Common myeloid progenitor, CD34-positive (primary cell): ENCODE measurements around the gene RNF135.
"Not testable (repeated sequence)": the region's sequence is repeated elsewhere in the genome, so short reads cannot be mapped to it uniquely, and the experiment has no call there.

Source experiments
- CTCF ChIA-PET: fragments of 350-600 bp; sonication (Branson Sonifier 250); formaldehyde crosslinking; loops from one replicate; lab custom pipeline; 2021; ENCODE audit warnings: antibody characterized with exemption; lab: Charles Lee
- POLR2A ChIA-PET: fragments of 350-600 bp; sonication (Branson Sonifier 250); formaldehyde crosslinking; loops from one replicate; lab custom pipeline; 2021; ENCODE audit warnings: antibody characterized with exemption; lab: Charles Lee
- DNase-seq, 3 donors: peaks; one replicate each; pipeline versions ENCODE4 v3.0.0 to v3.0.0-alpha.2; 2013
- H3K27ac ChIP-seq, 2 experiments: 1 replicate in 1 of 2; 2 replicates in 1 of 2; pipeline ENCODE4 v1.7.0; 2013; ENCODE audit warnings: inconsistent platforms in 2 of 2, low read length in 2 of 2, mild to moderate bottlenecking in 2 of 2, low read depth in 1 of 2, moderate library complexity in 1 of 2; ENCODE audit not compliant: severe bottlenecking in 2 of 2, insufficient read depth in 1 of 2, poor library complexity in 1 of 2
- H3K27me3 ChIP-seq, 5 experiments: replicated peaks in 2 of 5; 1 replicate in 3 of 5; 2 replicates in 2 of 5; pipeline versions ENCODE4 v1.6.1 to v1.7.0; 2013; ENCODE audit warnings: low read length in 4 of 5, mild to moderate bottlenecking in 2 of 5, moderate library complexity in 2 of 5, inconsistent platforms in 1 of 5; ENCODE audit not compliant: insufficient read depth in 5 of 5, control insufficient read depth in 4 of 5
- H3K36me3 ChIP-seq, 4 experiments: 1 replicate in 2 of 4; 2 replicates in 2 of 4; pipeline versions ENCODE4 v1.6.1 to v1.7.0; 2013; ENCODE audit warnings: low read length in 3 of 4, control low read depth in 1 of 4, mild to moderate bottlenecking in 1 of 4; ENCODE audit not compliant: control insufficient read depth in 4 of 4, insufficient read depth in 4 of 4
- H3K4me1 ChIP-seq, 4 experiments: 1 replicate in 3 of 4; 2 replicates in 1 of 4; pipeline versions ENCODE4 v1.6.1 to v1.7.1; 2013; ENCODE audit warnings: low read length in 3 of 4, mild to moderate bottlenecking in 3 of 4, control low read depth in 1 of 4, inconsistent platforms in 1 of 4, moderate library complexity in 1 of 4; ENCODE audit not compliant: control insufficient read depth in 4 of 4, insufficient read depth in 4 of 4; ENCODE audit errors: control extremely low read depth in 1 of 4
- H3K4me3 ChIP-seq, 7 experiments: 1 replicate in 4 of 7; 2 replicates in 3 of 7; pipeline versions ENCODE4 v1.5.1 to v1.7.0; 2013; ENCODE audit warnings: mild to moderate bottlenecking in 7 of 7, low read length in 6 of 7, moderate library complexity in 6 of 7, inconsistent platforms in 2 of 7, low read depth in 2 of 7, control low read depth in 1 of 7; ENCODE audit not compliant: insufficient read depth in 4 of 7, control insufficient read depth in 1 of 7; ENCODE audit errors: extremely low read depth in 1 of 7
- H3K9me3 ChIP-seq, 5 experiments: 1 replicate in 4 of 5; 2 replicates in 1 of 5; pipeline versions ENCODE4 v1.6.1 to v1.7.1; 2013; ENCODE audit warnings: low read length in 4 of 5, mild to moderate bottlenecking in 2 of 5, inconsistent platforms in 1 of 5, low read depth in 1 of 5, moderate library complexity in 1 of 5; ENCODE audit not compliant: control insufficient read depth in 4 of 5, insufficient read depth in 2 of 5; ENCODE audit errors: control extremely low read depth in 1 of 5
- WGBS: methylation state at CpG from one replicate; pipeline ENCODE4 v1.1.5; 2013; ENCODE audit not compliant: insufficient coverage; 5-methylcytosine and 5-hydroxymethylcytosine counted together

The RNF135 gene

DNA sequence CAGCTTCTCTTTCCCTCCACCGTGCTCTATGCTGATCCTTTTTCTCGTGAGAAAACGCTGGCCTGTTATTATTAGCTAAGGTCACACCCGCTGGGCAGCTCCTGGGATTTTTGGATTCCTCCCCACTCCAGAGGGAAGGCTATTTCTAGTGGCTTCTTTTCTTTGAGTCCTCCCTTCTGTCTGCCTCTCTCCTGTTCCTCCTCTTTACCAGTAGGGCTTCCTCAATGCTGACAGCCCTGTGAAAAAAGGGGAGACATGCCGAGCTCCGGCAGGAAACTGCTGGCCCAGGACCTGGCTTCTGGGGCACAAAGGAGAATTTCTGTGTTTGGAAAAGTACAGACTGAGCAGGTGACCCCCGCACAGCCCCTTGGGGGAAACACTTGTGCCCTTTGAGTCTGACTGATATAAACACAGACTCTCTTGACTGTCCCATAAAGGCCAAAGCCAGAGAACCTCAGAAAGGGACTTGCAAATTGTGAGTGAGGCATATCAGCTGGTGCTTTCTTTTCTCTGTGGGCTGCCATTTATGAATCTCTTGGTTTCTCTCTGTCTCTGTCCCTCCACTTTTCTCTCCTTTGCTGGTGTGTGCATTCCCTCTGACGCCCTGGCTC is 14.0 kb upstream of the RNF135 start:
- ChIA-PET POLR2A (no interaction called here), CTCF (interaction anchor here (0.7 to 1.4 kb wide), 3 partner anchors 9 to 34 kb away, joined by 3 to 7 read pairs (median 4); partner anchors contain the start of gene RNF135)
- Histone ChIP-seq H3K27ac (no peak overlapping the region), H3K4me3 (no peak overlapping the region), H3K27me3 (no peaks in the 10 kb centered on the region), H3K4me1 (peaks cover 3 to 54% (median 25%) of the 10 kb centered on the region in 4 experiments), H3K36me3 (no peaks in the 10 kb centered on the region), H3K9me3 (no peaks in the 10 kb centered on the region)
- 70% methylated on average over 6 of the region's 8 CpGs for whole genome bisulfite sequencing
- DNase-seq, result no peak

DNA sequence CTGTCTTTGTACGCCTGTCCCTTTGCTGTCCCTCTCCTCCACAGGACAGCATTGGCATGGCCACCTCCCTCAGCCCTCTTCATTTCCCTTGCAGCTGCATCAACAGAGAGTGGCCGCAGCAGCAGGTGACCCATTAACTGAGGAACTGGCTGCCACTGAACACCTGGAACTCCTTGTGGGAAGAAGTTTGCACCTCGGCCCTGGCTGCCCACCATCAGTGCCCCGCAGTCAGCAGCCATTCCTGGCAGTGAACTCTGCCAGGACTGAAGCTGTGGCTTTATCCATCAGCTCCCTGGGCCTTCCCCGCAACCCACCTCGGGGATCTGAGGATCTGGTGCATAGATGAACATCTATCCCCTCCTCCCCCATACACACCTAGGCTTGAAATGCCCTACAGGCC is 13.1 kb upstream of the RNF135 start:
- POLR2A ChIA-PET, result no interaction called here
- no peak overlapping the region for H3K4me3 ChIP-seq
- DNase-seq, result no peak
- H3K27me3 ChIP-seq, result no peaks in the 10 kb centered on the region
- WGBS, result 92% methylated on average over 5 of the region's 6 CpGs
- H3K36me3 ChIP-seq, result no peaks in the 10 kb centered on the region
- H3K4me1 ChIP-seq, result peaks cover 2 to 50% (median 21%) of the 10 kb centered on the region in 4 experiments
- CTCF ChIA-PET, result interaction anchor here (1.4 kb wide), 2 partner anchors 9 to 13 kb away, joined by 4 to 7 read pairs; partner anchors contain the start of gene RNF135
- no peak overlapping the region for H3K27ac ChIP-seq
- H3K9me3 ChIP-seq, result no peaks in the 10 kb centered on the region

DNA sequence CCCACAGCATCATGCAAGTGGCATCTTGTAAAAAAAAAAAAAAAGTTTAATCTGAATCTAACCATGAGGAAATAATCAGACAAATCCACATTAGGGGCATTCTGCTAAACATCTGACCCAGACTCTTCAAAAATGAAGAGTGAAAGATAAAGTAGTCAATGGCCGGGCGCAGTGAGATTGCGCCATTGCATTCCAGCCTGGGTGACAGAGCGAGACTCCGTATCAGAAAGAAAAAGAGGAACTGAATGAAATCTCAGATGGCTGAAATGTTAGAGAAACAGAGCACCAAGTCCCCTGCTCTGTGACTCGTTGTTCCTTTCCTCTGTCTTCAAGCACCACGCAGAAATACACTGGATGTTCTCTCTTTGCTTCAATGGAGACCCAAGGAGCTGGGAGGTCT is 12.7 kb upstream of the RNF135 start:
- DNase-seq, result peak in 2 of 3 donors; percentile 79 to 85
- no peaks in the 10 kb centered on the region for H3K9me3 ChIP-seq
- ChIA-PET POLR2A (no interaction called here), CTCF (interaction anchor here (1.4 kb wide), 1 partner anchor 12 kb away, joined by 4 read pairs; the partner anchor contains the start of gene RNF135)
- H3K27ac ChIP-seq, result no peak overlapping the region
- peaks cover 0 to 45% (median 17%) of the 10 kb centered on the region in 4 experiments for H3K4me1 ChIP-seq
- H3K4me3 ChIP-seq, result peak overlapping the region in 1 of 7 experiments; percentile 19
- H3K27me3 ChIP-seq, result no peaks in the 10 kb centered on the region
- no peaks in the 10 kb centered on the region for H3K36me3 ChIP-seq
- WGBS, result 5% methylated on average over 4 of the region's 7 CpGs

DNA sequence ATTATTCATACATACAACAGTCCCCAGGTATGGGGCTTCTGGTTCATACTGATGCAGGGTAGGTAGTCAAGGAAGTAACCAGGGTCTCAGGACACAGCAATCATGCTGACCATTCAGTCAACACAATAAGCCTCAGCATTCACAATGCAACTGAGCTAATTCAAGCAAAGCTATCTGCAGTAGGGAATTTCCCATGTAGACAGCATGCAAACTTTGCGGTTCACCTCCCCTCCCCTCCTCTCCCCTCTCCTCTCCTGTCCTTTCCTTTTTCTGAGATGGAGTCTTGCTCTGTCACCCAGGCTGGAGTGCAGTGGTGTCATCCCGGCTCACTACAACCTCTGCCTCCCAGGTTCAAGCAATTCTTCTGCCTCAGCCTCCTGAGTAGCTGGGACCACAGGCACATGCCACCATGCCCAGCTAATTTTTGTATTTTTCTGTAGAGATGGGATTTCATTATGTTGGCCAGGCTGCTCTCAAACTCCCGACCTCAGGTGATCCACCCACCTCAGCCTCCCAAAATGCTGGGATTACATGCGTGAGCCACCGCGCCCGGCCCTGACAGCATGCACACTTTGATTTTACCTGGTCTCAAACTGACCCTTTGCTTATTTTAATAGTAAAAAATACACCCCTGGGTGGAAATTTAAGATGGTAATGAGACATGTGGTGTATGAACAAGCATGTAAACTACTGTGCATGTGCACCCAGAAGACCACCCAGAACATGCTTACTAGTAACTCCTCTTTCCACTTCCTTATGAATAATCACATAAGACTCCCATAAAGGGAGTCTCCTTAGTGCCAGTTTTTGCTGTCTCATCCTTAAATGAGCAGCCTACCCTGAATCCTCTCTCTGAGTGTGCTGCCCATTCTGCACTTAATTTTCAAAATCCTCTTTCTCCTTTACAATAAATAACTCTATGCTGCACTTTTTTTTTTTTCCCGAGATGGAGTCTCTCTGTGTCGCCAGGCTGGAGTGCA is 9.3 kb upstream of the RNF135 start:
- no peaks in the 10 kb centered on the region for H3K27me3 ChIP-seq
- H3K36me3 ChIP-seq, result no peaks in the 10 kb centered on the region
- H3K27ac ChIP-seq, result no peak overlapping the region
- CTCF ChIA-PET, result interaction anchor here (0.5 kb wide), 1 partner anchor 1436 kb away, joined by 3 read pairs; no protein-coding TSS in a partner anchor
- no peaks in the 10 kb centered on the region for H3K9me3 ChIP-seq
- no peak overlapping the region for H3K4me3 ChIP-seq
- DNase-seq, result peak in 2 of 3 donors; percentile 47 to 54
- POLR2A ChIA-PET, result interaction anchor here (0.6 to 0.7 kb wide), 2 partner anchors 423 to 935 kb away, joined by 3 read pairs; no protein-coding TSS in a partner anchor
- peaks cover 0 to 23% (median 7%) of the 10 kb centered on the region in 4 experiments for H3K4me1 ChIP-seq
- WGBS, result 98% methylated on average over 6 of the region's 9 CpGs

DNA sequence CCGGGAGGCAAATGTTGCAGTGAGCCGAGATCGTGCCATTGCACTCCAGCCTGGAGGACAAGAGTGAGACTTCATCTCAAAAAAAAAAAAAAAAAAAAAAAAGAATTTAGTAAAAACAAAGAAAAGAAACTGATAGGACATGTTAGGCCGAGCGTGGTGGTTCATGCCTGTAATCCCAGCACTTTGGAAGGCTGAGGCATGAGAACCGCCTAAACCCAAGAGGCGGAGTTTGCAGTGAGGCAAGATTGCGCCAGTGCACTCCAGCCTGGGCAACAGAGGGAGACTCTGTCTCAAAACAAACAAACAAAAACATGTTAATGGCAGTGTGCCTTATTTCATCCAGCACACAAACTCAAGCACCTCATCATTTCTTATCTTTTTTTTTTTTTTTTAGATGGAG is 6.5 kb upstream of the RNF135 start:
- CTCF ChIA-PET, result not testable (repeated sequence)

DNA sequence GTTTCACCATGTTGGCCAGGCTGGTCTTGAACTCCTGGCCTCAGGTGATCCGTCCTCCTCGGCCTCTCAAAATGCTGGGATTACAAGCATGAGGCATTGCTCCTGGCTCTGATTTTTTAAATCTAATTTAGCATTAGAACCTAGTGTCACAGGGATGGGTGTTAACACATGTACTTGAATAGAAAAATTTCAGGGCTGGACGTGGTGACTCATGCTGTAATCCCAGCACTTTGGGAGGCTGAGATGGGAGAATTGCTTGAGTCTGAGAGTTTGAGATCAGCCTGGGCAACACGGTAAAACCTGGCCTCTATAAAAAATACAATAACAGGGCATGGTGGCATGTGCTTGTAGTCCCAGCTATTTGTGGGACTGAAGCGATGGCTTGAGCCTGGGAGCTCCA is 6.0 kb upstream of the RNF135 start:
- CTCF ChIA-PET, result no interaction called here
- no peaks in the 10 kb centered on the region for H3K27me3 ChIP-seq
- no peaks in the 10 kb centered on the region for H3K9me3 ChIP-seq
- no peaks in the 10 kb centered on the region for H3K36me3 ChIP-seq
- no peak overlapping the region for H3K27ac ChIP-seq
- POLR2A ChIA-PET, result no interaction called here
- DNase-seq, result no peak
- 89% methylated on average over 4 of the region's 5 CpGs for WGBS
- no peak overlapping the region for H3K4me3 ChIP-seq
- H3K4me1 ChIP-seq, result peaks cover 4 to 22% (median 9%) of the 10 kb centered on the region in 4 experiments

More for the DNA sequence above, 6.5 kb upstream of the RNF135 start:
- H3K9me3 ChIP-seq, H3K27me3 ChIP-seq, POLR2A ChIA-PET, H3K36me3 ChIP-seq, H3K27ac ChIP-seq, DNase-seq, H3K4me3 ChIP-seq: not testable (repeated sequence)
- WGBS, result 96% methylated on average over 6 of the region's 8 CpGs
- H3K4me1 ChIP-seq, result peaks cover 3 to 20% (median 8%) of the 10 kb centered on the region in 4 experiments
